Lung (tissue), 12 donors: ENCODE results near the gene INTS3. TPM values are rescaled to one million over a fixed set of nuclear protein-coding genes. Genes with fewer than 3 reads are reported as not detected.
"Not testable (repeated sequence)": the region's sequence is repeated elsewhere in the genome, so short reads cannot be mapped to it uniquely, and the experiment has no call there.

Source experiments
- ATAC-seq: fragments of 200-7000 bp; cut with Tn5 transposase; one replicate; pipeline ENCODE4 v1.9.1; 2020; ENCODE audit warnings: moderate number of reproducible peaks; ENCODE audit not compliant: insufficient read depth, low FRiP score
- DNase-seq, 3 donors: peaks; one replicate each; pipeline ENCODE4 v3.0.0-alpha.2; 2013 to 2017
- H3K27ac ChIP-seq, 2 donors: one replicate each; pipeline ENCODE4 v1.5.1; 2013; ENCODE audit warnings: mild to moderate bottlenecking in 2 of 2, moderate library complexity in 2 of 2, control low read depth in 1 of 2, inconsistent platforms in 1 of 2, low read depth in 1 of 2, low read length in 1 of 2
- H3K27me3 ChIP-seq, 3 donors: one replicate each; pipeline ENCODE4 v1.5.1; 2013; ENCODE audit warnings: low read length in 2 of 3; ENCODE audit not compliant: control insufficient read depth in 3 of 3, insufficient read depth in 3 of 3
- H3K36me3 ChIP-seq, 4 donors: one replicate each; pipeline ENCODE4 v1.5.1; 2013; ENCODE audit warnings: low read length in 4 of 4, mild to moderate bottlenecking in 1 of 4, moderate library complexity in 1 of 4; ENCODE audit not compliant: control insufficient read depth in 4 of 4, insufficient read depth in 4 of 4
- H3K4me1 ChIP-seq, 5 donors: one replicate each; pipeline ENCODE4 v1.5.1; 2013; ENCODE audit warnings: low read length in 5 of 5, mild to moderate bottlenecking in 2 of 5, moderate library complexity in 1 of 5; ENCODE audit not compliant: control insufficient read depth in 5 of 5, insufficient read depth in 5 of 5
- H3K4me3 ChIP-seq: one replicate; pipeline ENCODE4 v1.5.1; 2013; ENCODE audit warnings: mild to moderate bottlenecking, control low read depth, moderate library complexity
- H3K9ac ChIP-seq, 2 donors: one replicate each; pipeline ENCODE4 v1.5.1; 2013; ENCODE audit warnings: low read length in 2 of 2, control low read depth in 1 of 2; ENCODE audit not compliant: insufficient read depth in 1 of 2
- H3K9me3 ChIP-seq, 4 donors: one replicate each; pipeline ENCODE4 v1.5.1; 2013; ENCODE audit warnings: low read length in 3 of 4, mild to moderate bottlenecking in 1 of 4, moderate library complexity in 1 of 4; ENCODE audit not compliant: control insufficient read depth in 4 of 4, insufficient read depth in 3 of 4
- CTCF ChIP-seq: IDR thresholded peaks from 2 replicates; pipeline ENCODE4 v1.5.1; 2012; ENCODE audit warnings: mild to moderate bottlenecking; ENCODE audit errors: control extremely low read depth, extremely low read depth
- WGBS, 2 donors: extraction: QIAGEN DNeasy Blood & Tissue Kit; methylation state at CpG; one replicate each; pipeline ENCODE4 v1.1.7; 2013; 5-methylcytosine and 5-hydroxymethylcytosine counted together
- polyA plus RNA-seq, 2 donors: library from polyadenylated mRNA; stranded (reverse); fragments of 200-250 nt; gene quantifications; one replicate each; pipeline ENCODE4 v1.2.1, GENCODE V29; 2013
- total RNA-seq, 2 donors: library from RNA; depleted of rRNA in 1 of 2; stranded (reverse); fragments of >200 nt in 1 of 2; gene quantifications; one replicate each; pipeline ENCODE4 v1.2.1, GENCODE V29; 2014 to 2021
- donor health status: control.
- donor health status: control.
- donor health status: Bipolar disorder and iron deficiency.
- donor health status: healthy.
- donor health status: DM: yes; HTN: yes; CAD: no.

Gene INTS3
- total and polyA plus RNA-seq, 4 donors, result 31.3 to 70.4 (median 51.0) TPM

- no peak overlapping the region for H3K4me3 ChIP-seq
- H3K27me3 ChIP-seq, result no peaks in the 10 kb centered on the region
- H3K9ac ChIP-seq, result no peak overlapping the region
- H3K36me3 ChIP-seq, result peaks cover 25 to 65% (median 42%) of the 10 kb centered on the region in 4 donors
- 75% methylated on average over 7 of the region's 7 CpGs for WGBS, 2 donors
- ATAC-seq (no peak), DNase-seq (peak in 1 of 3 donors; percentile 27)
- TF ChIP-seq CTCF, result no peak
- H3K4me1 ChIP-seq, result peaks cover 0 to 19% (median 0%) of the 10 kb centered on the region in 5 donors
- peak overlapping the region; percentile 22 to 70 for H3K27ac ChIP-seq
- peaks cover 0 to 2% (median 0%) of the 10 kb centered on the region in 4 donors for H3K9me3 ChIP-seq
These were observed 35.7 kb downstream of the INTS3 start for GRCh38 chr1:153763365-153764225.

GRCh38 chr1:153764310-153764709, 36.5 kb downstream of the INTS3 start:
- 88% methylated on average over 5 of the region's 5 CpGs for WGBS, 2 donors
- TF ChIP-seq CTCF, result no peak
- Histone ChIP-seq H3K4me1 (peaks cover 0 to 23% (median 0%) of the 10 kb centered on the region in 5 donors), H3K9me3 (peaks cover 0 to 2% (median 0%) of the 10 kb centered on the region in 4 donors), H3K27me3 (no peaks in the 10 kb centered on the region), H3K27ac (peak overlapping the region in 1 of 2 donors; percentile 70), H3K9ac (no peak overlapping the region), H3K36me3 (peaks cover 25 to 61% (median 41%) of the 10 kb centered on the region in 4 donors), H3K4me3 (no peak overlapping the region)
- ATAC-seq (no peak), DNase-seq (no peak)

- not testable (repeated sequence) for H3K27ac ChIP-seq, H3K9me3 ChIP-seq, DNase-seq, ATAC-seq, H3K27me3 ChIP-seq, H3K9ac ChIP-seq, H3K4me3 ChIP-seq
- Histone ChIP-seq H3K36me3 (peaks cover 19 to 63% (median 47%) of the 10 kb centered on the region in 4 donors), H3K4me1 (peaks cover 0 to 24% (median 0%) of the 10 kb centered on the region in 5 donors)
- WGBS, 2 donors, result 92 to 96% methylated on average over 10 of the region's 10 CpGs
These were observed 38.8 kb downstream of the INTS3 start for GRCh38 chr1:153766663-153767062.

GRCh38 chr1:153767519-153767918, 39.7 kb downstream of the INTS3 start:
- 96% methylated on average over 11 of the region's 11 CpGs for WGBS, 2 donors
- H3K36me3 ChIP-seq, result peaks cover 21 to 65% (median 48%) of the 10 kb centered on the region in 4 donors
- H3K4me1 ChIP-seq, result peaks cover 0 to 28% (median 0%) of the 10 kb centered on the region in 5 donors
- no peak for TF ChIP-seq CTCF
- H3K4me3 ChIP-seq, result no peak overlapping the region
- no peak for ATAC-seq
- H3K27ac ChIP-seq, result peak overlapping the region in 1 of 2 donors; percentile 46
- DNase-seq, result no peak
- H3K9ac ChIP-seq, result no peak overlapping the region
- no peaks in the 10 kb centered on the region for H3K27me3 ChIP-seq
- H3K9me3 ChIP-seq, result peaks cover 0 to 4% (median 0%) of the 10 kb centered on the region in 4 donors
